Kidney (tissue), 14 donors: ENCODE measurements around the gene TSPAN12. TPM values are rescaled to one million over a fixed set of nuclear protein-coding genes. Genes with fewer than 3 reads are reported as not detected.

ENCODE experiments used
- DNase-seq, 5 donors: peaks; one replicate each; pipeline ENCODE4 v3.0.0-alpha.2; 2013 to 2020
- FAIRE-seq: peaks from 2 replicates; lab custom pipeline; 2012; peaks lifted over from hg19 to GRCh38; lab: Jason Lieb, UNC
- H3K27ac ChIP-seq, 2 donors: one replicate each; pipeline ENCODE4 v1.7.0; 2013; ENCODE audit warnings: low read depth in 2 of 2, low read length in 2 of 2, inconsistent platforms in 1 of 2
- H3K27me3 ChIP-seq: one replicate; pipeline ENCODE4 v1.7.1; 2013; ENCODE audit warnings: low read length, inconsistent platforms; ENCODE audit not compliant: control insufficient read depth, insufficient read depth
- H3K36me3 ChIP-seq, 3 donors: one replicate each; pipeline versions ENCODE4 v1.7.0 to v1.7.1; 2013; ENCODE audit warnings: low read length in 3 of 3, control low read depth in 1 of 3, inconsistent platforms in 1 of 3; ENCODE audit not compliant: insufficient read depth in 3 of 3, control insufficient read depth in 2 of 3
- H3K4me1 ChIP-seq, 3 donors: one replicate each; pipeline versions ENCODE4 v1.7.0 to v1.7.1; 2013; ENCODE audit warnings: low read length in 3 of 3, inconsistent platforms in 1 of 3, low read depth in 1 of 3; ENCODE audit not compliant: control insufficient read depth in 2 of 3, insufficient read depth in 2 of 3
- H3K4me3 ChIP-seq, 3 donors: one replicate each; pipeline versions ENCODE4 v1.7.0 to v1.8.1; 2013; ENCODE audit warnings: low read length in 3 of 3, control low read depth in 1 of 3, inconsistent platforms in 1 of 3
- H3K9ac ChIP-seq, 3 donors: one replicate each; pipeline versions ENCODE4 v1.7.0 to v1.7.1; 2013; ENCODE audit warnings: low read length in 3 of 3, control low read depth in 1 of 3, inconsistent platforms in 1 of 3
- H3K9me3 ChIP-seq, 3 donors: one replicate each; pipeline versions ENCODE4 v1.7.0 to v1.7.1; 2013; ENCODE audit warnings: low read length in 3 of 3, control low read depth in 1 of 3, inconsistent platforms in 1 of 3; ENCODE audit not compliant: control insufficient read depth in 2 of 3, insufficient read depth in 1 of 3
- CTCF ChIP-seq: IDR thresholded peaks from 3 replicates; pipeline ENCODE4 v1.5.1; 2012; ENCODE audit warnings: mild to moderate bottlenecking, moderate library complexity, borderline replicate concordance; ENCODE audit not compliant: insufficient read depth; ENCODE audit errors: extremely low read depth
- intact Hi-C: fragments of 100-400 bp; cut with DNase I; formaldehyde crosslinking; loops from one replicate; pipeline ENCODE4 v1.11.1; 2022
- polyA plus RNA-seq: library from polyadenylated mRNA; stranded (reverse); fragments of 350-450 nt; fragmentation: Illumina TruSeq; extraction: RNeasy Lipid Tissue Mini Kit (QIAGEN cat#74804); gene quantifications from one replicate; pipeline ENCODE4 v1.2.3, GENCODE V29; 2014; ENCODE audit warnings: low read depth, low replicate concordance; ENCODE audit not compliant: insufficient read depth
- total RNA-seq: library from RNA; stranded (reverse); fragmentation: NEBNext Ultra II Directional; extraction: Animal tissue kit (Norgen Biotek cat#: 25700); gene quantifications from one replicate; pipeline ENCODE4 v1.2.1, GENCODE V29; 2021
- donor health status: control.
- donor health status: control.
- donor health status: control.
- donor health status: control.
- donor health status: control.
- donor health status: DM: yes; HTN: yes; CAD: no.
- donor health status: Normal renal cell carcinoma (clear cell type).

TSPAN12 gene
- total and polyA plus RNA-seq, 2 donors from 2014 or later = 44.2 to 76.5 TPM

DNA sequence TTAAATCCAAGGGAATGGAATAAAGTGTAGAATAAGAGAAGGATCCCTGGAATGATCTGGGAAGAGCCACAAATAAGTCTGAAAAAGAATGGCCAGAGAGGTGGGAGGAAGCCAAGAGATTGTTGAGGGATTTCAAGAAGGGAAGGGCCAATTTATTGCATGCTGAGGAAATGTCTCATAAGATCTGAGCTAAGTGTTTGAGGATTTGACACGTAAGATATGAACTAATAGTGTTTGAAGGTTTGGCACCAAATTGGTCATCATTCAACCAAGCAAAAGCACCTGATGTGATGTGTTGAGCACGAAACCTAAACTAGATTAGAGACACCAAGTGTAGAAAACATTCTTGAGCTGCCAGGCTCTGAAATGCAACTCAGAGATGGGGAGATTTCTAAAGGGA lies 97.9 kb downstream of the TSPAN12 start:
- H3K27ac ChIP-seq = no peak overlapping the region
- H3K9me3 ChIP-seq = no peaks in the 10 kb centered on the region
- FAIRE-seq = no peak
- intact Hi-C loops = no loop called here
- H3K4me3 ChIP-seq = no peak overlapping the region
- no peak for DNase-seq
- no peaks in the 10 kb centered on the region for H3K4me1 ChIP-seq
- no peaks in the 10 kb centered on the region for H3K27me3 ChIP-seq
- H3K36me3 ChIP-seq = no peaks in the 10 kb centered on the region
- no peak for TF ChIP-seq CTCF
- no peak overlapping the region for H3K9ac ChIP-seq

DNA sequence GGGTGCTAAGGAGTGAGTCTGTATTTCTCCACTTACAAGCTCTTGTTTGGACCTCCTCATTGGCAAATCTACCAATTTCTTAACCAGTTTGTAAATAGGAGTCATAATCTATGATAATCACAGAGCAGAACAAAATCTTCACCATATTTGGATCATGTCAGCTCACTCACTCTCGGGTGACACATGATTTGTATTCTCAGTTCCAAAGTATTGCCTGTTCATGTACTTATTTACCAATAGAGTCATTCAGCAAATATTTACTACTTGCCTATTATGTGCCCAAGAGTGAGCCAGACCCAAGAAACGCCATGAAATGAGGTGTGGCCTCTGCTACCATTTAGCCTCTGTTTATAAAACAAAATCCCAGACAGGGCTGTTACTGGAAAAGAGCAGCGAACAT lies 114.8 kb downstream of the TSPAN12 start:
- TF ChIP-seq CTCF = no peak
- DNase-seq (no peak), FAIRE-seq (no peak)
- Histone ChIP-seq H3K4me3 (no peak overlapping the region), H3K36me3 (no peaks in the 10 kb centered on the region), H3K9me3 (no peaks in the 10 kb centered on the region), H3K27me3 (no peaks in the 10 kb centered on the region), H3K9ac (no peak overlapping the region), H3K27ac (no peak overlapping the region), H3K4me1 (no peaks in the 10 kb centered on the region)
- intact Hi-C loops = no loop called here

DNA sequence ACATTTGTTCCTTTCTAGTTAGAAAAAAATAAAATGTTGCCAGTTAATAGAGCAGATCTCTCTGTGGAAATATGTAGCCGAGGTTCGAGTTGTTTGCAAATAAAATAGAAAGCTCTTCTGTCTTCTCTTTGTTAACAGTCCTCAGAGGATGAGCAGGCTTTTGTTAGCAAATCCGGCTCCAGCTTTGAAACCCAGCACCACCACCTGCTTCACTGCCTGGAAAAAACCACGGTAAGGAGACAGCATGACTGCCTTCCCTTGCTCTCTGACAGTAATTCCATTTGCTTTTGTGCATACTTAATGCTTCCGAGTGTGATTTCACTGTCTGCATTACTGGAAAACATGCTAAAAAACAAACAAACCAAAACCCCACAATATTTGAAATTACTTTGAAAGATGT lies 115.6 kb downstream of the TSPAN12 start:
- no peaks in the 10 kb centered on the region for H3K27me3 ChIP-seq
- no peaks in the 10 kb centered on the region for H3K36me3 ChIP-seq
- H3K4me3 ChIP-seq = no peak overlapping the region
- DNase-seq (peak in 3 of 5 donors; percentile 21 to 37 (median 36)), FAIRE-seq (no peak)
- no peak for TF ChIP-seq CTCF
- no peak overlapping the region for H3K9ac ChIP-seq
- intact Hi-C loops = no loop called here
- H3K27ac ChIP-seq = no peak overlapping the region
- H3K9me3 ChIP-seq = no peaks in the 10 kb centered on the region
- H3K4me1 ChIP-seq = no peaks in the 10 kb centered on the region

- Histone ChIP-seq H3K4me1 (no peaks in the 10 kb centered on the region), H3K36me3 (no peaks in the 10 kb centered on the region), H3K9ac (no peak overlapping the region), H3K27ac (no peak overlapping the region), H3K27me3 (no peaks in the 10 kb centered on the region), H3K9me3 (no peaks in the 10 kb centered on the region), H3K4me3 (no peak overlapping the region)
- no peak for TF ChIP-seq CTCF
- intact Hi-C loops = no loop called here
- DNase-seq (no peak), FAIRE-seq (no peak)
These were observed 116.4 kb downstream of the TSPAN12 start for GRCh38 chr7:120741371-120742042.
